GM19438 (cell line): ENCODE measurements around the gene IMPA2.
"Not testable (repeated sequence)": the region's sequence is repeated elsewhere in the genome, so short reads cannot be mapped to it uniquely, and the experiment has no call there.

Source experiments
- ATAC-seq: cut with Tn5 transposase; IDR thresholded peaks from one replicate; pipeline ENCODE4 v1.9.1; 2021; ENCODE audit warnings: low read depth; ENCODE audit not compliant: unreplicated experiment

The IMPA2 gene

DNA sequence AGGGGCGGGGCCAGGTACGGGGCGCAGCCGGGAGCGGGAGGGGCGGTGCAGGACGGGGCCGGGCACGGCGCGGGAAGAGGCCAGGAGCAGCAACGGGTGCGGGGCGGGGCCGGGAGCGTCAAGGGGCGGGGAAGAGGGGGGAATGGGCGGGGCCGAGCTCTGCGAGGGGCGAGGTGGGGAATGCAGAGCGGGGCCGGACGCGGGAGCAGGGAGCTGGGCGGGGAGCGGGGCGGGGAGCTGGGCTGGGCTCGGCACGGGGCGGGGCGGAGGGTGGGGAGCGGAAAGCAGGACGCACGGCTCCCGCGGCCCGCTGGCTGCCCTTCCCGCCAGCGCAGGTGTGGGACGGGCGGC, at the start of gene IMPA2:
Gene IMPA2, plus strand, starts transcription at position 316 of the 351 bp plus-strand sequence. CDS start 163 bp downstream, outside the sequence.
- ATAC-seq: peak; percentile 30

DNA sequence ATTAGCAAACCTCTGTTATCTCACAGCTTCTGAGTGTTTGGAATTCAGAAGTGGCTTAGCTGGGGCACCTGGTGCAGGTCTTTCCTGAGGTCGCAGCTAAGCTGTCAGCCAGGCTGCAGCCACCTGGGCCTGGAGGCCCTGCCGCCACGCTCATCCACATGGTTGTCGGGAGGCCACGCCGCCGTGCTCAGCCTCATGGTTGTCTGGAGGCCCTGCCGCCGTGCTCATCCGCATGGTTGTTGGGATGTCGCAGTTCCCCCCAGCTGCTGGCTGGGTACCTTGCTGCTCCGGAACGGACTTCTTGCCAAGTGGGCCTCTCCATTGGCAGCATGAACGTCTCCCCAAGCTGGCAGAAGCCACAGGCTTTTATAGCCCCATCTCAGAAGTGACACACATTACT, 48.9 kb upstream of the IMPA2 start:
- no peak for ATAC-seq

DNA sequence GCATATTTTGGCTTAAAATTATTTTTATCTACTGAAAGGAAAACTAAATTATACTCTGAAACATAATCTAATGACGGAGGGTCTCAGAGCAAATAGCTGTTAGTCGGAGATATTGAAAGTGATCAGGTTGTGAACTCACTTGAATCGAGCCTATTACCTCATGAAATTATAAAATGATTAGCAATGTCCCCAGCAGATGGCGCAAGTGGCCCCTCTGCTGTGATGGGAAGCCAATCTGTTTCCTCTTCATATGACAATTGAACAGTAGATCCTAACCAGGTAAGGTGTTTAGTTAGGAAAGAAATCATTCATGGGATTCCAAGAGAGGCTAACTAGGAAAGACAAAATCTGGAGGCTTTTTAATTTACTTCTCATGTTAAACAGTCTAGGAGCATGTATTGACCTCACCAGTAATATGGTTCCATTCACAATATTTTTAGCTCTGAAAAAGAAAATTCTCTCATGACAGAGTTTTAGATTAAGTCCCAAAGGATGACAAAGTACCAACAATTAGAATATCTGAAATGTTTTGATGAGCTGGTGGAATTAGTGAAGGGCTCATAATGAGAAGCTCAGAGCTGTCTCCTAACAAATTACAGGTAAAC, 43.3 kb upstream of the IMPA2 start:
- no peak for ATAC-seq

DNA sequence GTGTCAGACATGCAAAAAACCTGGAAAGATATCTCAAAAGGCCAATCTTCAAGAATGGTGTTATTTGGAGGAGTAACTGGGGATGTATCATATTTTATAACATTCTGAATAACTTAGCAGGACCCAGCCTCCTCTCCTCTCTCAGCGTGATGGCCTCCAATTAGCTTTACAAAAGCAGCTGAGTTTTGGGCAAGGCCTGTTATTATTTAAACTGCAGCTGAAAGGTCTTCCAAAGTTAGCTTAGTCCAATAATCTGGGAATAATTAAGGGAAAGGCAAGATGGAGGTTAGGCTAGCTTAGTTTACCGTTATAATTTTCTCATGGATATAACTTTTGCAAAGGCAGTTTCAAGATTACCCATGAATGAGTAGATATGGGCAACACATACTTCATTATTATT, 40.4 kb upstream of the IMPA2 start:
- no peak for ATAC-seq

DNA sequence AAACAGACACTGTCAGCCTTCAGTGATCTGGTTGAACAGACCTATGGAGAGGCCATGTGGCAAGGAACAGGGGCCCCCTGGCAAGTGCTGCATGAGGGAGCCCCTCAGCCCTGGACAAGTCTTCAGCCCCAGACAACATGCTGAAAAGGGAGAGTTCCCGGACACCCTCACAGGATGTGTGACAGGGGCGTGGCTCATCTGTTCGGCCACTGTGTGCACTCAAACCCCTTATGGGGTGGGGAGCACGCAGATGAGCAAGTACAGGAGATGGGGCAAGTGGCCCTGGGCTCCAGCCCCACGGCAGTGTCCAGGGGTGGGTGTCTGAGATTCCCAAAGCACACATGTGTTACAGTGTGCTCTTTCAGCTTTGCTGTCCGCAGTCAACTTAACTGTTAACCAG, 37.8 kb upstream of the IMPA2 start:
- ATAC-seq: no peak

DNA sequence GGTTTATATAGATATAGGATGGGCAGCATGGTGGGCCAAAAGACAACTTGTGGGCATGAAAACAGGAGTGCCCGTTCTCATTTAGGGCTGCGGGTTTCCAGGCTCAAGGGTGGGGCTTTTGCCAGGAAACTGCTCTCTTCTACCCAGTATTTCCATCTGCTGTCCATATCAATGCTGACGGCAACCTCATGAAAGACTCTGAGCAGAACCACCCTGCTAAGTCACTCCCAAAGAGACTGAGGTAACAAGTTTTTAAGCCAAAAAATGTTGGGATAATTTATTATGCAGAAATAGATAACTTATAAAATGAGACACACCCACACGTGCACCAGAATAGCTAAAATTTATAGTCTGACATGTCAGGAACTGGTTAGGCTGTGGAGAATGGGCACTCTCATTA, 37.1 kb upstream of the IMPA2 start:
- no peak for ATAC-seq

DNA sequence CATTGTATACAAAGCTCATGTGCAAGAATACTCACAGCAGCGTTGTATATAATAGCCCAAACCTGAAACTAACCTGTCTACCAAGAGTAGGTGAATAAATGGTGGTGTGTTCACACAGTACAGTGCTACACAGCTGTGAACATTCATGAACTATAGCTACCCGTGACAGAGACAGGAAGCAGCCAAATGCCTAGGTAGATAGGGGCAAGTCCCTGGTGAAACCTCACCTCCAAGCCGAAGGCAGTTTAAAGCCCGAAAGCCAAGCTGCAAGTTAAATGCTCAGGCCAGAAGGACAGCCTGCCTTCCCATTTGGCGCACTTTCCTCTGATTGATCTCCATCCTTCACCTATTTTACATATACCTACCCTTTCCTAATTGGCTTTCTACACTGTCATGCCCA, 36.5 kb upstream of the IMPA2 start:
- ATAC-seq: no peak

DNA sequence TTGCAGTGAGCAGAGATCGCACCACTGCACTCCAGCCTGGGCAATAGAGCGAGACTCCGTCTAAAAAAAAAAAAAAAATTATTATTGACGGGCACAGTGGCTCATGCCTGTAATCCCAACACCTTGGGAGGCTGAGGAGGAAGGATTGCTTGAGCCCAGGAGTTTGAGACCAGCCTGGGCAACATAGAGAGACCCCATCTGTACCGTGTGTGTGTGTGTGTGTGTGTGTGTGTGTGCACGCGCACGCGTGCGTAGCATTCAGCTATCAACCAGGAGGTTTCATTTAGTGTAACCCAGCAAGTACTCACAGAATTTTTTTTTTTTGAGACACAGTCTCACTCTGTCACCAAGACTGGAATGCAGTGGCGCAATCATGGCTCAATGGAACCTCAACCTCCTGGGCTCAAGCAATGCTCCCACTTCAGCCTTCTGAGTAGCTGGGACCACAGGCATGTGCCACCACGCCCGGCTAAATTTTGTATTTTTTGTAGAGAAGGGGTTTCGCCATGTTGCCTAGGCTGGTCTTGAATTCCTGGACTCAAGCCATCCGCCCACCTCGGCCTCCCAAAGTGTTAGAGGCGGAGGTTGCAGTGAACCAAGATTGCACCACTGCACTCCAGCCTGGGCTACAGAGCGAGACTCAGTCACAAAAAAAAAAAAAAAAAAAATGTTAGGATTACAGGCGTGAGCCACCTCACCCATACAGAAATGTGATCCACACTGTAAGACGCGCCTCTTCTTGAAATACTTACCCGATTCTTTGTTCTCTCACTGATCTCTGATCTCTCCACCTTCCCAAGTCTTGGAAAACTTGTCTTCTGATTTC, 35.3 kb upstream of the IMPA2 start:
- ATAC-seq: not testable (repeated sequence)

DNA sequence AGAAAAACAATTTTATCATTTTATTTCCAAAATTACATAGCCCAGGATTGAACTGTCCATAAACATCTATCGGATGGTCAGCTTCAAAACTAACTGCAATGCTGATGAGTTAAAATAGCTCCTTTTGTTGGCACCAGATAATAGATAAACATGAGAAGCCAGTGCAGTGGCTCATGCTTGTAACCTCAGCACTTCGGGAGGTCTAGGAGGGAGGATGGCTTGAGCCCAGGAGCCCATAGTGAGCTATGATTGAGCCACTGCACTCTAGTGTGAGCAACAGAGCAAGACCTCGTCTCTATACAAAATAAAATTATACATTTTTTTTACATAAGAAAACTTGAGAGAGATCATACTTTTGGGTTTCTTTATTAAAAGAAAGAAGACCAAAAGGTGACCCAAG, 34.6 kb upstream of the IMPA2 start:
- ATAC-seq: peak; percentile 15

DNA sequence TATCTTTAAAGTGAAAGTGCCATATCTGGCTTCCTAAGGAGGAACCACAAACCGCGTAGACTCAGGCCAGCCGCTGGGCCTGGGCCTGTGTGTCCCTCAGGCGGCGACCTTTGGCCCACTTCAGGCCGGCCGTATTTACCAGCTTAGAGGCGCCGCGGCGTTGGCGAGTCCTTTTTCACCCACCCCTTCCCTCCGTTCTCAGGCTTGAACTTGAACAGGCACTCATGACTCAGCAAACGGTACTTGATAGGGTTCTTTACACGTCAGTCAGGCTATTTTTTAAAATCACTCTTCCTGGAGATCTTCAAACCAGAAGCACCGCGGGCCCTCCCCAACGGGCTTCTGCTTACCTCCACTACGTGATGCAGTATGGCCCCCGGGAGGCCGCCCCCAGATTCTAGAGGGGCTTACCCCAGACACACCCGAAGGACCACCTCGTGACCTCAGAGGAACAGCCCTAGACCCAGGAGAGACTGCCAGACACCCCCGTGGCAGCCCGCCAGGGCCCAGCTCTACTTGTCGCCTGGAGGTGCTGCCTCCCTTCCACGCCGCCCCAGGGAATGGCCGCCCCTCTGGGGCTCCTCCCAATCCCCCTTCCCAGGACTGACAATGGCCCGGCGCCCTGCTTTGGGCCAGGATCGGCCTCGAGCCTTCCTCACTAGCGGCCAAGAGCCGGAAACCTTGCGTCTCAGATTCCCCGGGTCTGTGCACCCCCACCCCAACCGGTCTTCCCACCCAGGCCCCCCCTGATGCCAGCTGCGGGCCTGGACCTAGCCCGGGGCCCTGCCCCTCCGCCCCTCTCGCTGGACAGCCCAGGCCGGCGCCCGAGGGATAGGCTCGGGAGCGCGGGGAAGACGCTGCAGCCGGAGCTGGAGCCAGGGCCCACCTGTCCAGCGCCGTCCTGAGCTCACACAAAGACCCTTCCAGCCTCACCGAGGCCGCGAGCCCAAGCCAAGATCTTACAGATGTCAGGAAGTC, 33.8 kb upstream of the IMPA2 start:
- peak; percentile 83 for ATAC-seq

DNA sequence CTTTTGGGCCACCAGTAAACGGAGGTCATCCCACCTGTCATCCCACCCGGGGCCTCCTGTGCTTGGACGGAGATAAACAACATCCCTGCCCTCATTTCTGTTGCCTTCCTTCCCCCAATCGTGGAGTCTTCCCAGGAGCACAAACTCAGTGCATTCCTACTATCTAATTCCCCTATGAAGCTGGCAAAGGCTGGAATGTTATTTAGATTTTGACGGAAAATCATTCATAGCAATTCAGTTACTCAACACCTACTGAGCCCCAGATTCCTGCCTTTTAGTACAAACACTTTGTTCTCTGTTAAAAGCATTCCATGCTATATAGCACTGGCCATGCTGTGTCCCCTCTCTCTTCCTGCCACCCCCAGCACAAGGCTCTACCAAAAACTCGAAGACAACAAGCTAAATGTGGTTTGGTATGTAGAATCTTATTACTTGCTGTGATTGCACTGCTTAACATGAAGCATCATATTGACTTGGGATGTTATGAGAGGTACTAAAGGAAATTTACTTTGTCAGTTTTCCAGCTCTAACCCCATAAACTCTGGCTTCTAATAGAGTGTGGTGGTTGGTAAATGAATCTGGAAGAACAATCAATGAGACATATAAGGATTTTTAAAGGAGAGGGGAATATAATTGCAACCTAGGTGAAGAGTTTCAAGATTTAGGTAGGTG, 32.3 kb upstream of the IMPA2 start:
- no peak for ATAC-seq

DNA sequence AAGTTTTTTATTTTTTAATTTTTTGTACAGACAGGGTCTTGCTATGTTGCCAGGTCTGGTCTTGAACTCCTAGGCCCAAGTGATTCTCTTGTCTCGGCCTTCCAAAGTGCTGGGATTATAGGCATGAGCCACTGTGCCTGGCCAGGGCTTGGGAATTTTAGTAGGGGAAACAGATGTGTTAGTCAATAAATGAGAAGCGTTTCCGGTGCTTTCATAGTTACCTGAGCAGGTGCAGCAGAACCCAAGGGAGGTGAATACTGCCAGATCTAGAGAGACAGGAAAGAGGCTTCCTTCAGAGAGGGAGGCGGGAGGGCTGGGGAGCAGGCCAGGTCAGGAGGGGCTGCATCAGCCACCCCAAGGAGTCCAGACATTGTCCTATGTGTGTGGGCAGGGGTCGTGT, 30.5 kb upstream of the IMPA2 start:
- ATAC-seq: no peak

DNA sequence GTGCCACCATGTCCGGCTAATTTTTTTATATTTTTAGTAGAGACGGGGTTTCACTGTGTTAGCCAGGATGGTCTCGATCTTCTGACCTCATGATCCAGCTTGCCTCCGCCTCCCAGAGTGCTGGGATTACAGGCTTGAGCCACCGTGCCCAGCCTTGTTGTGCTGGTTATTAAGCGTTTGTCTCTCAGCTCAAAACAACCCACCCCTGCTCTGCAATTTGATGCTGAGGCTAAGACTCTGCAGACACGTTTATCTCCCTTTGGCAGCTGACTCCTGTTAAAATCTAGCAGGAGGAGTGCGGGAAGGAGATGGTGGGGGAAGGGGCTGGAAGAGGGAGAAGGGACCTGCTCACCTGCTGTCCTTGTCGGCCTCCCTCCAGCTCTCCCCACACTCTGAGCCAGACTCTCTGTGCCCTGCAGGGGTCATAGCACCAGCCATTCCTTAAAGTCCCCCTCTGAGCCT, 29.9 kb upstream of the IMPA2 start:
- ATAC-seq: no peak

DNA sequence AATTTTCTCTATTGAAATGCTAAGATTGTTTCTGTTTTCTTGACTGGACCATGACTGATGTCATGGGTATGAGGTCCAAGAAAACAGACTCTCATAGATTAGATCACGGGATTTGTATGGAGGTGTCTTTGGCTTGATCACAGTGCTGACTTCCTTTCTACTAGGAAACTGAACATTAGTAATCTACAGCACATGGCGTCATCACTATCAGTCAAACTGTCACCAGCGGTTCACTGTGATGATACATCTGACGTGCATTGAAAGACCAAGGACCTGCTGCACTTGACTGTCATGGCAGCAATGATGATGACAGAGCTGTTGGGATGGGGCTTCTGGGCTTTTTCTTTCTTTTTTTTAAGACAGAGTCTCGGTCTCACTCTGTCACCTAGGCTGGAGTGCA, 28.2 kb upstream of the IMPA2 start:
- no peak for ATAC-seq

DNA sequence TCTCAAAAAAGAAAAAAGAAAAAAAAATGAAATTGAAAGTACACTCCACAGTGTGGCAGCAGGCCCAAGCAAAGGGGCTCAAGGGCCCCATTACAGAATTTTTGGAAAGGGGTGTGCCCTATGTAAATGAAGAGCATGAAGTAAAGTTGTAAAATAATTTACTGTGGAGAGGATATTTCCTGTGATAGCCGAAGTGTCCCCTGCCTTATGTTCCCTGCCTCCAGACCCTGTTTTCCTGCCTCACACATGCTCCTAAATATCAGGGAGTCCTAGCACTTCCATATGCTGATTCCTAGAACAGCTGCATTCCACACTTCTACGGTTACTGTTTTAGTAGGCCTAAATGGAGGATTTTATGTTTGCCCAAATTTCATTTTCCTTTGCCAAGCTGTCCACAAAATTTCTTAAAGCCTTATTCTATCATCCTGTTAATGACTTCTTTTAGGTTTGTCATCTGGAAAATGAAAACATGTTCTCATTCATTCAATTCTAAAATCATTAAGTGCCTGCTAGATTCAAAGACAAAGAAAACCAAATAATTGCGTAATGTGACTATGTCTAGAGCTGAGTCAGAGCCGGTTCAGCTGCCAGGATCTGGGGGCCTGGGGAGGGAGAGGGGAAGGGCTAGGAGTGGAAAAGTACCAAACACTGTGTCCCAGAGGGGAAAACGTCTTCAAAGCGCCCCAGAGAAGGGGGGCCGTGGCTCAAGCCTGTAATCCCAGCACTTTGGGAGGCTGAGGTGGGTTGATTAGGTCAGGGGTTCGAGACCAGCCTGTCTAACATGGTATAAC, 25.9 kb upstream of the IMPA2 start:
- no peak for ATAC-seq

DNA sequence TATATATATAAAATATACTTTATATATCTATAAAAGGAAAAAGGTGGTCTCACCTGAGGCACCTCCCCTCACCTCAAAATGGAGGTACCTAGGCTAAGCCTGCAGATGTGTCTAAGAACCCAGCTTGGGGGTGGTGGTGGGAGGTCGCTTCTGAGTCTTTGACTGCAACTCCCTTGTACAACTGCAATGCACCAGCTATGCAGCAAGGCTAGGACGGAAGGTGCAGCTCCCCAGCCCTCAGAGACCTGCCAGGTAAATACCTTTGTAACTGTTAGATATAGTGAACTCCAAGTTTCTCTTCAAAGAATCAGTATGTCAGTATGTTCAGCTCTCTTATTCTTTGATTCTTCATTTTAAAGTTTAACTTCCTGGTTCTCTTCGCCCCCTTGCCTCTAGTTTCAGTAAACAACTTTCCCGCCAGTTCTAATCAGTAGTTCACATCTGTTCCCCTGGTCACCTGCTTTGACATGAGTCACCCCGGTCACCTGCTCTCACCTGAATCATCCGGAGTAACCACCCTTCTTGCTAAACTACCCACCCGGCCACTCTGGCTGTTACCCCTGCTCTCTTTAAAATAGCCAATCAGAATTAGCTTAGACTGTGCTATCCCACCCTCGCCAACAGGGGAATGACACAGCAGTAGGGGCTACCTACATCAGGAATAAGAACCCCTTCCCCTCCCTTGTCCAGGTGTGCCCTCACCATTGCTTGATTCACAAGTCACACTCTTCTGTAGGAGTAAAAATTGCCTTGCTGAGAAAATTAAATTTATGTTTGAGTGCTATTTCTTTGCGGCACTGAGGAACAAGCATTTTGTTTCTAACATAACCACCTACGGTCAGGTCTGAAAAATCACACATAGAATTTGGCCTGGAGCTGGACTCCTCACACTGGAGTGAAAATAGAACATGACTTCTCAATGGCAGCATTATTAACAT, 24.7 kb upstream of the IMPA2 start:
- ATAC-seq: no peak

DNA sequence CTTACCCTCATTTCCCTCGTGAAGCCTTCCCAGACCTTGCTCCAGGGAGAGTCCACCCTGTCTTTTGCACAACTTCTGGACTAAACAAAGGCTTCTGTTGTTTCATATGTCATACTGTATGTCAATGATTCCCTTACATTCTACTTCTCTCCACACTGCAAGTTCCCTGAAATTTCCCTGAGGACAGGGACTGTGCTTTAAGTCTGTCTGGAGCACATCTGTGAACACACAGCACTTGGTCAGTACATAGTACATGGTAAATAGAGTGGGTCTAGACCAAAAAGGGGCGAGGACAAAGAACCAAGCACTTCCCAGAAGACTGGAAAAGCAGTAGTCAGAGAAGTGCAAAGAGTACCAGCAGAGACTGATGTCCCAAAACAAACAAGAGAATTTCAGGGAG, 23.7 kb upstream of the IMPA2 start:
- no peak for ATAC-seq

DNA sequence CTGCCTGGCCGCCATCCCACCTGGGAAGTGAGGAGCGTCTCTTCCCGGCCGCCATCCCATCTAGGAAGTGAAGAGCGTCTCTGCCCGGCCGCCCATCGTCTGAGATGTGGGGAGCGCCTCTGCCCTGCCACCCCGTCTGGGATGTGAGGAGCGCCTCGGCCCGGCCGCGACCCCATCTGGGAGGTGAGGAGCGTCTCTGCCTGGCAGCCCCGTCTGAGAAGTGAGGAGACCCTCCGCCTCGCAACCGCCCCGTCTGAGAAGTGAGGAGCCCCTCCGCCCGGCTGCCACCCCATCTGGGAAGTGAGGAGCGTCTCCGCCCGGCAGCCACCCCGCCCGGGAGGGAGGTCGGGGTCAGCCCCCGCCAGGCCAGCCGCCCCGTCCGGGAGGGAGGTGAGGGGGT, 21.7 kb upstream of the IMPA2 start:
- ATAC-seq: not testable (repeated sequence)
